Astrocyte of the cerebellum (primary cell): ENCODE measurements around the gene SLC9B1.
A peak's percentile ranks its signal among the peaks of the same experiment; 100 is the strongest.
"Not testable (repeated sequence)": the region's sequence is repeated elsewhere in the genome, so short reads cannot be mapped to it uniquely, and the experiment has no call there.

Source experiments
- DNase-seq: peaks from one replicate; pipeline ENCODE4 v3.0.0-alpha.2; 2011; ENCODE audit warnings: low read depth
- H3K4me3 ChIP-seq: 2 replicates; pipeline ENCODE4 v1.5.1; 2011; ENCODE audit warnings: mild to moderate bottlenecking, low read depth, low read length, moderate library complexity
- CTCF ChIP-seq: IDR thresholded peaks from 2 replicates; pipeline ENCODE4 v1.5.1; 2012; ENCODE audit warnings: low read length, low read depth, moderate library complexity, mild to moderate bottlenecking; ENCODE audit errors: missing control alignments
- in situ Hi-C: cut with HindIII; loops from 2 replicates; pipeline ENCODE4 v1.10.0; 2017; ENCODE audit warnings: low sequenced_read_pairs

The SLC9B1 gene

GRCh38 chr4:102868153-102868780 lies 151.2 kb downstream of the SLC9B1 start:
- in situ Hi-C loops: no loop called here
- no peak for TF ChIP-seq CTCF
- DNase-seq: no peak
- H3K4me3 ChIP-seq: peak overlapping the region; percentile 68

GRCh38 chr4:102867278-102868152 lies 152.0 kb downstream of the SLC9B1 start:
- TF ChIP-seq CTCF: no peak
- in situ Hi-C loops: no loop called here
- H3K4me3 ChIP-seq: peak overlapping the region; percentile 68
- DNase-seq: no peak

GRCh38 chr4:102865327-102865726 lies 154.2 kb downstream of the SLC9B1 start:
- in situ Hi-C loops: not testable (repeated sequence)

GRCh38 chr4:102862747-102863146 lies 156.8 kb downstream of the SLC9B1 start:
- in situ Hi-C loops: no loop called here
- no peak for TF ChIP-seq CTCF
- no peak overlapping the region for H3K4me3 ChIP-seq
- no peak for DNase-seq

More at GRCh38 chr4:102865327-102865726, 154.2 kb downstream of the SLC9B1 start:
- DNase-seq, H3K4me3 ChIP-seq: not testable (repeated sequence)

- no peak for TF ChIP-seq CTCF
- in situ Hi-C loops: no loop called here
- DNase-seq: no peak
- H3K4me3 ChIP-seq: no peak overlapping the region
Measured at GRCh38 chr4:102862016-102862415, 157.5 kb downstream of the SLC9B1 start.

GRCh38 chr4:102860611-102861324 lies 158.7 kb downstream of the SLC9B1 start:
- H3K4me3 ChIP-seq: no peak overlapping the region
- TF ChIP-seq CTCF: no peak
- in situ Hi-C loops: no loop called here
- no peak for DNase-seq
